GM12875 (cell line): Measurements from ENCODE around the gene CYREN.

Experiments used
- H3K4me3 ChIP-seq: one replicate; pipeline ENCODE4 v1.5.1; 2011; ENCODE audit warnings: low read depth, low read length, control low read depth
- CTCF ChIP-seq: IDR thresholded peaks from 2 replicates; pipeline ENCODE4 v1.5.1; 2011; ENCODE audit warnings: low read depth, mild to moderate bottlenecking, control low read depth, inconsistent platforms, low read length, moderate library complexity, borderline replicate concordance; ENCODE audit not compliant: insufficient read depth

CYREN gene

GRCh38 chr7:135170274-135170997 is at the start of gene CYREN:
CYREN (minus strand) TSS chr7:135170707; CDS start chr7:135168922, 1,785 bp downstream.
- peak within 1 kb of the TSS; percentile 70 for H3K4me3 ChIP-seq
- TF ChIP-seq CTCF: peak; percentile 66

GRCh38 chr7:135217645-135218509 is 47.4 kb upstream of the CYREN start:
- no peak overlapping the region for H3K4me3 ChIP-seq
- no peak for TF ChIP-seq CTCF

GRCh38 chr7:135215698-135216097 is 45.2 kb upstream of the CYREN start:
- no peak for TF ChIP-seq CTCF
- H3K4me3 ChIP-seq: no peak overlapping the region

- no peak overlapping the region for H3K4me3 ChIP-seq
- no peak for TF ChIP-seq CTCF
These were observed 44.7 kb upstream of the CYREN start for GRCh38 chr7:135215180-135215579.

GRCh38 chr7:135213831-135214230 is 43.3 kb upstream of the CYREN start:
- no peak overlapping the region for H3K4me3 ChIP-seq
- no peak for TF ChIP-seq CTCF

- peak overlapping the region; percentile 79 for H3K4me3 ChIP-seq
These were observed 41.6 kb upstream of the CYREN start for GRCh38 chr7:135211946-135212685.
